ENCODE results near the gene WWOX.

The WWOX gene

DNA sequence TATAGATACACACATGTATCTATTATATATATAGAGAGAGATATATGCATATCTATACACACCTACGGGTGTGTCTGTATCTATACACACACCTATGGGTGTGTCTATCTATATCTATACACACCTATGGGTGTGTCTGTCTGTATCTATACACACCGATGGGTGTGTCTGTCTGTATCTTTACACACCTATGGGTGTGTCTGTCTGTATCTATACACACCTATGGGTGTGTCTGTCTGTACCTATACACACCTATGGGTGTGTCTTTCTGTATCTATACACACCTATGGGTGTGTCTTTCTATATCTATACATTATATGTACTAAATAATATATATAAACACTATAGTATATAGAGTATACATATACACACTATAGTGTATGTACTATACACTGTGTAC, 762.6 kb downstream of the WWOX start:
- Mint-ChIP-seq H3K4me3 (no peak overlapping the region), H3K9me3 (no peaks in the 10 kb centered on the region), H3K27me3 (ENCODE audit: low read depth) (peaks cover 6% of the 10 kb centered on the region), H3K27ac (no peak overlapping the region), H3K36me3 (ENCODE audit: low read depth) (no peaks in the 10 kb centered on the region), H3K4me1 (ENCODE audit: low read depth) (no peaks in the 10 kb centered on the region)

DNA sequence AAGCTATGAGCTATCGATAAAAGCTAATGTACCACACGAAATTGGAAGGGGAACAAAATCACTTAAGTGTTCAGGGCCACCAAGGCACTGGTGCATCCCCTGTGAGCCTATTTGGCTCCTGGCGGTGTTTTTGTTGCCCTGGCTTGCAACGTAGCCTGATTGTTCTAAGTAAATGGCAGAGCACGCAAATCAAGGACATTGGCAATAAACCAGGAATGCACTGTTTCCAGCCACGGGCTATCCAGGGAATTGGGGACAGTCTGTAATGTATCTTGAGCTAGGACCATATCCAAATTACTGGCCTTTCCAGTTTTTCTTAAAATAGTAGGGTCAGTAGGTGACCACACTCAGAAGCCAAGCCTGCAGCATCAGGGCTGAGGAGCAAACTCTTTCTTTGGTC, 767.1 kb downstream of the WWOX start:
- no peaks in the 10 kb centered on the region for H3K36me3 Mint-ChIP-seq (ENCODE audit: low read depth)
- H3K4me3 Mint-ChIP-seq, result no peak overlapping the region
- peaks cover 4% of the 10 kb centered on the region for H3K9me3 Mint-ChIP-seq
- no peak overlapping the region for H3K27ac Mint-ChIP-seq
- H3K4me1 Mint-ChIP-seq (ENCODE audit: low read depth), result no peaks in the 10 kb centered on the region
- peaks cover 6% of the 10 kb centered on the region for H3K27me3 Mint-ChIP-seq (ENCODE audit: low read depth)

DNA sequence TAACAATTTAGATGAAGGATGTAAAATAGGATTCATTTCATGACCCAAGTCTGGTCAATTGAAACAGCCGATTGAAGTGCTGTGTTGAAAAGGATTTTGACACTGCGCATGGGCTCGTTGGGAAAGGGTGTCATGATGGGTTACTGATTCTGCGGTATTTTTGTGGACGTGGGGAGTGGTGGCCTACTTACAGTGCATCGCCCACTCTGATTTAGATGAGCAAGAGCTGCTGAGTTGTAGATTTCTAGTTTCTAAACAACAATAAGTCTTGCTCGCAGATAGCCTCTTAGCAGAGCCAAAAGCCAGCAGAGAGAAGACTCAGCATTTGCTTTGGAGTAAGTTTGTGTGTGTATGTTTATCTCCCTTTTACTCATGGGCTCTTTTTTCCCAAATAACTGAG, 770.0 kb downstream of the WWOX start:
- no peak overlapping the region for H3K4me3 Mint-ChIP-seq
- H3K36me3 Mint-ChIP-seq (ENCODE audit: low read depth), result no peaks in the 10 kb centered on the region

DNA sequence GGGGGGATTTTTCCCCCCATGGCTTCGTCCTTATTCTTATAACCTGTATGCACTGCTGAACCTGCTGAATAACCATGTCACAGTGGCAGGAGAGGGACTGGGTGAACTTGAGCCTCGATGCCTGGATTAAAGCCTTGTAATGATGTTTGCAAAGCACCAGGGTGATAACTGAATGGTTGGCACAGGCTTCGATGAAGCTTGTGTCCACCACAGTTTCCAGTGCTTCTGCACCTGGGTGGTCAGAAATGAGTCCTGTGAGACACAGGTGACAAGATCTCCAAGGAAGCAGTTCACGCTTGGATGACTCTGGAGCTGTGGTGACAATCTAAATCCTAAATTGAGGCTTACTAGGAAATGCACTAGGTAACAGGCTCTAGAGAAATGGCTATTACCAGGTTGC, 771.8 kb downstream of the WWOX start:
- Mint-ChIP-seq H3K4me3 (no peak overlapping the region), H3K36me3 (ENCODE audit: low read depth) (no peaks in the 10 kb centered on the region), H3K27me3 (ENCODE audit: low read depth) (no peaks in the 10 kb centered on the region), H3K27ac (no peak overlapping the region), H3K9me3 (peaks cover 4% of the 10 kb centered on the region), H3K4me1 (ENCODE audit: low read depth) (no peaks in the 10 kb centered on the region)

More for the DNA sequence above, 770.0 kb downstream of the WWOX start:
- Mint-ChIP-seq H3K9me3 (peaks cover 4% of the 10 kb centered on the region), H3K4me1 (ENCODE audit: low read depth) (no peaks in the 10 kb centered on the region), H3K27ac (no peak overlapping the region), H3K27me3 (ENCODE audit: low read depth) (peaks cover 6% of the 10 kb centered on the region)

DNA sequence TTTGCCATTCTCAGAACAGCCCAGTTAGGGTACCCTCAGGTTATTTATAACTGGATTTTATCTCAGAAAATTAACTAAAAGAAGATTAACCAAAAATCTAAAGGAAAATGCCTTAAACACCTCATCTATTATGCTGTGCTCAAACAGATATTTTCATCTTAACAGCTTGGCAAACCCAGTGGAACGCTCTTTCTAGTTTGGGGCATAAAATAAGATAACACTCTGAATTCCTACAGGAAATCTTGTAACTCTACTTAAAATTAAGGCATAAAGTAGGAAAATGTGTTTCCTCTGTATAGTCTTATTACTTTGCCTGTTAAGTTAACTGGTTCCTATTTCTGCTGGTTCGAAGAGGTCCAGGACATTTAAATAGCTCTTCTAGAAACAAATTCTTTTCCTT, 777.2 kb downstream of the WWOX start:
- no peaks in the 10 kb centered on the region for H3K27me3 Mint-ChIP-seq (ENCODE audit: low read depth)
- no peaks in the 10 kb centered on the region for H3K4me1 Mint-ChIP-seq (ENCODE audit: low read depth)
- no peaks in the 10 kb centered on the region for H3K36me3 Mint-ChIP-seq (ENCODE audit: low read depth)
- no peaks in the 10 kb centered on the region for H3K9me3 Mint-ChIP-seq
- no peak overlapping the region for H3K4me3 Mint-ChIP-seq
- H3K27ac Mint-ChIP-seq, result no peak overlapping the region

DNA sequence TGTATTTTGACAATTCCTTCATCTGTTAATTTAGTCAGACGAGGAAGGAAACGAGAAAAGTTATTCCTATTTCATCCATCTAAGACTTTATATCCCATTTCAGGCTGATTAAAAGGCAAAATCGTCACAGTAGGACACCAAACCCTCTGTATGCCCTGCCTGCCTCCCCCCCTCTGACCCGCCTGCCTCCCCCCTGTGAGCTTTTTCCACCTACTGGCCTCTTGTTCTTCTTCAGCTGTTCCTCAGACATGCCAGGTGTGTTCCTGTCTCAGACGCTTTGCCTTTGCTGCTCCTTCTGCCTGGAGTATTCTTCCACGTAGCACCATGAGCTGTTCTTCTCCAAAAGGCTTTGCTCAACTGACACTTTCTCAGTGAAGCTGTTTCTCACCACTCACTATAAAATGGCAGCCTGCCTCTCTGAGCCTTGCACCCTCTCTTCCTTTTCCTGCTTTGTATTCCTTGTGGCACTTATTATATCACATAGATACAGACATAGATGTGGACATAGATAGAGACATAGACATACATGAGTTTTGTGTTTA, 777.7 kb downstream of the WWOX start:
- H3K27me3 Mint-ChIP-seq (ENCODE audit: low read depth), result no peaks in the 10 kb centered on the region
- H3K4me1 Mint-ChIP-seq (ENCODE audit: low read depth), result no peaks in the 10 kb centered on the region
- H3K36me3 Mint-ChIP-seq (ENCODE audit: low read depth), result no peaks in the 10 kb centered on the region
- H3K27ac Mint-ChIP-seq, result no peak overlapping the region
- H3K9me3 Mint-ChIP-seq, result no peaks in the 10 kb centered on the region
- H3K4me3 Mint-ChIP-seq, result no peak overlapping the region

DNA sequence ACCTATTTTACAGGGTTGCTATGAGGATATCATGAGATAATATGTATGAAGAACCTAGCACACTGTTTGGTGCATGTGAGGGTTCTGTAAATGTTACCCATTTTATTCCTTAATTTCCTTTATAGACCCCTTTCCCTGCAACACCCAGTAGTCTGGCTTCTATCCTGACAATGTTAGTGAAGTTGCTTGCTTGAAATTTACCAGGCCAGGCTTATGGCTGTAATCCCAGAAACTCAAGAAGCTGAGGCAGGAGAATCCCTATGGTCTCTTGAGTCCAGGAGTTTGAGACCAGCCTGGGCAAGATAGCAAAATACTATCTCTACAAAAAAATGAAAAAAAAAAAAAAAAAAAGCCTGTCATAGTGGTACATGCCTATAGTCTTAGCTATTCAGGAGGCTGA, 779.1 kb downstream of the WWOX start:
- no peak overlapping the region for H3K27ac Mint-ChIP-seq
- H3K27me3 Mint-ChIP-seq (ENCODE audit: low read depth), result no peaks in the 10 kb centered on the region
- no peaks in the 10 kb centered on the region for H3K4me1 Mint-ChIP-seq (ENCODE audit: low read depth)
- H3K36me3 Mint-ChIP-seq (ENCODE audit: low read depth), result no peaks in the 10 kb centered on the region
- H3K4me3 Mint-ChIP-seq, result no peak overlapping the region
- H3K9me3 Mint-ChIP-seq, result no peaks in the 10 kb centered on the region

DNA sequence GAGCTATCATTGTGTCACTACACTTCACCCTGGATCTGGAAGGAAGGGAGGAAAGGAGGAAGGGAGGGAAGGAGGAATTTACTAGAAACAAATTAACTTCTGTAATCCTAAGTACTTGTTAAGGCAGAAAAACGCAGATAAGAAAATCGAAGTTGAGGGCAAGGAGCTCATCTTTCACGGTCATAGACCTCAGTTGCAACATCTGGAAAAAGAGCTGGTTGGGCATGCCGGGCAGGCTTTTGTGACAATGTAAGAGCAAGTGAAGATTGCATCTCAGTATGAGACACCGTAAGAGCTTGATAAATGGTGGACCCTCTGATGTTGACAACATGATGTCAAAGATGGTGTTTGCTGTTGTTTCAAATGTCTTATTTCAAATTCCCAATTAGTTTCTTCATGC, 779.6 kb downstream of the WWOX start:
- Mint-ChIP-seq H3K27ac (no peak overlapping the region), H3K27me3 (ENCODE audit: low read depth) (no peaks in the 10 kb centered on the region)

DNA sequence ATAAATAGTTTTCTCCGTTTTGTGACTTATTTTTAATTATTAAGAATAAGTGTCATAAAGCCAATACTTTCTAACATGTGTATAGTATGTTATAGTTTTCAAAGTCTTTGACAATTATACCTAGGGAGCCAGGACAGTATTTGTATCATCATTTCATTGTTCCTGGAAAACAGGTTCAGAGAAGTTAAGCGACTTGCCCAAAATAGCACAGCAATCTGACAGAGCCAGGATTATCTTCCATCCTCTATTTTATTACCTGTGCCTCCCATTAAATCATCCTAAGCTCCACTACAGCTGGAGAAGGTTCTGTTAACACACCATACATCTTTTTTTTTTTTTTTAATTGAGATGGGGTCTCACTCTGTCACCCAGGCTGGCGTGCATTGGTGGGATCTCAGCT, 782.7 kb downstream of the WWOX start:
- Mint-ChIP-seq H3K9me3 (no peaks in the 10 kb centered on the region), H3K4me3 (no peak overlapping the region), H3K4me1 (ENCODE audit: low read depth) (no peaks in the 10 kb centered on the region), H3K36me3 (ENCODE audit: low read depth) (no peaks in the 10 kb centered on the region), H3K27me3 (ENCODE audit: low read depth) (no peaks in the 10 kb centered on the region), H3K27ac (no peak overlapping the region)

More for the DNA sequence above, 779.6 kb downstream of the WWOX start:
- no peak overlapping the region for H3K4me3 Mint-ChIP-seq
- no peaks in the 10 kb centered on the region for H3K9me3 Mint-ChIP-seq
- no peaks in the 10 kb centered on the region for H3K4me1 Mint-ChIP-seq (ENCODE audit: low read depth)
- H3K36me3 Mint-ChIP-seq (ENCODE audit: low read depth), result no peaks in the 10 kb centered on the region

DNA sequence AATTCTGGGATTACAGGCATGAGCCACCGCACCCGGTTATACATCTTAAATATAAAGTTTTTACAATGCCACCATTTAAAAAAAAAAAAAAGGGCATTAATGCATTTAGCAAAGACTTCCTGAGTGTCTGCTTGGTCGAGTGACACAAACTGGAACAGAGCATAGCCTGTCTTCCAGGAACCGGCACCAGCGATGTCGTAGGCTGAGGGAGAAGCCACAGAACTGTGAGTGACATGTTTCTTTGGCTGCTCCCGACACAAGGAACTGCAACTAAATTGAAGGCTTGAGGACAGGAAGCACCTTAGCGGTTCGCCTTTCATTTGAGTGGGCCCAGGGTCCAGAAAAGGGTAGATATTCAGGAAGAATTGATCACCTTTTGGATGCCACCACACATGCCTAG, 783.3 kb downstream of the WWOX start:
- H3K4me1 Mint-ChIP-seq (ENCODE audit: low read depth), result peaks cover 2% of the 10 kb centered on the region
- H3K27me3 Mint-ChIP-seq (ENCODE audit: low read depth), result no peaks in the 10 kb centered on the region
- H3K4me3 Mint-ChIP-seq, result no peak overlapping the region
- H3K27ac Mint-ChIP-seq, result no peak overlapping the region
- no peaks in the 10 kb centered on the region for H3K9me3 Mint-ChIP-seq
- H3K36me3 Mint-ChIP-seq (ENCODE audit: low read depth), result no peaks in the 10 kb centered on the region

DNA sequence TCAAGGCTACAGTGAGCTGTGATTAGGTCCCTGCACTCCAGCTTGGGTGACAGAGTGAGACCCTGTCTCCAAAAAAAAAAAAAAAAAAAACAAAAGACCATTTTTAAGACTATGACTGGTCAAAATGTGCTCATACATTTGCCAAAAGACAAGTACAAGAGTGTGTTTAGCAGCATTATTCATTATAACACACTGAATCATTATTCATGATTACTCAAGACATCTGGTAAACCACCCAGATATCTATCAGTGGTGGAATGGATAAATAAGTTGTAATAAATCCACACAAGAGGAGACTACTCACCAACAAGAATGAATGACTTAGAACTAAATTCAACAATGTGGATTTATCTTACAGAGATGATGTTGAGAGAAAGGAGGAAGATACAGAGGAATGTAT, 784.8 kb downstream of the WWOX start:
- no peaks in the 10 kb centered on the region for H3K36me3 Mint-ChIP-seq (ENCODE audit: low read depth)
- peaks cover 2% of the 10 kb centered on the region for H3K4me1 Mint-ChIP-seq (ENCODE audit: low read depth)
- no peak overlapping the region for H3K27ac Mint-ChIP-seq
- H3K27me3 Mint-ChIP-seq (ENCODE audit: low read depth), result no peaks in the 10 kb centered on the region
- H3K9me3 Mint-ChIP-seq, result no peaks in the 10 kb centered on the region
- no peak overlapping the region for H3K4me3 Mint-ChIP-seq

DNA sequence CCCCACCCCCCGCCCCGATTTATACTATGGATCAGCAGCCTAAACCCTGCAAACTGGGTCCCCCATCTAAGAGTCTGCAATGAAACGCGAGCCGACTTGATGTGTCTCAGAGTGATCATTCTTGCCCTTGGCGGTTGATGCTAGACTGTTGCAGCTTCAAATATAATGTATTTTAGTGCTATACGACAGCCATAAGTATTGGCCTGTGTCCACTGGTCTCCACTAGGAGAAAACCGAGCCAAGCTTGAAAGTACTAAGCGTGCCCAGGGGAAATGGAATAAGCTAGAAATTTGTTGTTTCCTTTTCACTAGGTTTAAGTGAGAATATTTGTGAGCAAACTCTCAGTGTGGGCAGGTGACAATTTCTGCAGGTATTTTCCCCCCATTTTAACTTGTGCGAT, 789.9 kb downstream of the WWOX start:
- no peaks in the 10 kb centered on the region for H3K27me3 Mint-ChIP-seq (ENCODE audit: low read depth)
- peaks cover 8% of the 10 kb centered on the region for H3K36me3 Mint-ChIP-seq (ENCODE audit: low read depth)
- H3K4me3 Mint-ChIP-seq, result no peak overlapping the region
- H3K4me1 Mint-ChIP-seq (ENCODE audit: low read depth), result peaks cover 17% of the 10 kb centered on the region
- H3K9me3 Mint-ChIP-seq, result peaks cover 16% of the 10 kb centered on the region
- H3K27ac Mint-ChIP-seq, result no peak overlapping the region

DNA sequence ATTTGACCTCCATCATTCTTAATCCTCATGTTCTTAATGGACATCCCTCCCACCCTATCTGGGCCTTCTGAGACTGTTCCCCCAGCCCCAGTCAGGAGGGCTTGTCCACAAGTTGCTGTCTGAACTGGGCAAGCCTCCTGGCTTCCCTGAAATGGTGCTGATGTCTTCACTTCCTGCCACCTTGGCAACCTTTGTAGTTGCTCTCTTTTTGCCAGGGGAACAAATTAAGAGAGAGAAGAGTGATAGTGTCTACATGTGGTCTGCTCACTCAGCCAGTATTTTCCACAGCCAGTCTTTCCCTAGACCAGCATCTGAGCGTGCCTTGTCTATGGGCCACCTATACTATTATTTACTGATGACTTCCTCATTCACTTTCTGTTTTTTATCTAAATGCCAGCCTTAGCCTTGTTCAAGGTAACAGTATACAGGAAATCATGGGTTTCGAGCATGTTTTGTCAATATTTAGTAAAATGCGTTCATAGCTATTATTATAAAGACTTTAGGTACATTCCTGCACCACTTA, 791.0 kb downstream of the WWOX start:
- peak overlapping the region; percentile 68 for H3K27ac Mint-ChIP-seq
- H3K4me1 Mint-ChIP-seq (ENCODE audit: low read depth), result peaks cover 21% of the 10 kb centered on the region
- peaks cover 22% of the 10 kb centered on the region for H3K9me3 Mint-ChIP-seq
- no peaks in the 10 kb centered on the region for H3K27me3 Mint-ChIP-seq (ENCODE audit: low read depth)
- H3K36me3 Mint-ChIP-seq (ENCODE audit: low read depth), result peaks cover 10% of the 10 kb centered on the region
- H3K4me3 Mint-ChIP-seq, result no peak overlapping the region

DNA sequence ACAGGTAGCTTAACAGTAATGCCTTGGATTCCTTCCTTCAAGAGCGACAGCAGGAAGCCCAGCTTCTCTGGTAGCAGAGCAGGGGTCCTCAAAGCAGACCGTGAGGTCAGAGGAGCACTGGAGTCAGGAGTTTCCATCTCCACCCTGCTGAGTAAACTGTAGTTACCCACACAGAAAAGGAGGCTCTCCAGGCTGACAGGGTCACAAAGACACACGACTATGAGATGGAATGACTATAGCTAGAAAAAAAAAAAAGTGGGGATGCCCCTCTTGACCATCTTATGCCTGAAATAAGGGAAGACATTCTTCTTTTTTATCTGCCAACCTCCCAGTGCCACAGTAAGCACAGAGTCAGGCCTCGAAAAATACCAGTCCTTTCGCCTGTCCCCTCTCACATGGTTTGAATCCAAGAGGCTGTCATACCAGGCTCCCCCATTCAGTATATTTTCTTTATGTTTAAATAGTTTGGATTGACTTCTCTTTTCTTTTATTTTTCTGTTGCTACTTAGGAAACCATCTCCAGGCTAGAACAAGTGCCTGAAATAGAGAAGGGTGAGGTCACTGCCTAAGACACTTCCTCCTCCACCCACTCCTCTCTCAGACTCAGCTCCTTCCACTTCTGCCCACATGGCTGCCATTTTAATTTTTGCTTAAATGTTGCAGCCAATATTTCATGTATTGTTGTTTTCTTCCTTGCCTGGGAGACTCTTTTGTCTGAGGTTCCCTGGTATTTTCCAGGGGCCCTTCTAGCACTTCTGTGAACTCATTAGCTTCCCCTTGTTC, 793.7 kb downstream of the WWOX start:
- peak overlapping the region; percentile 73 for H3K27ac Mint-ChIP-seq
- peaks cover 10% of the 10 kb centered on the region for H3K36me3 Mint-ChIP-seq (ENCODE audit: low read depth)
- no peak overlapping the region for H3K4me3 Mint-ChIP-seq
- H3K4me1 Mint-ChIP-seq (ENCODE audit: low read depth), result peaks cover 24% of the 10 kb centered on the region
- peaks cover 25% of the 10 kb centered on the region for H3K9me3 Mint-ChIP-seq
- H3K27me3 Mint-ChIP-seq (ENCODE audit: low read depth), result no peaks in the 10 kb centered on the region

DNA sequence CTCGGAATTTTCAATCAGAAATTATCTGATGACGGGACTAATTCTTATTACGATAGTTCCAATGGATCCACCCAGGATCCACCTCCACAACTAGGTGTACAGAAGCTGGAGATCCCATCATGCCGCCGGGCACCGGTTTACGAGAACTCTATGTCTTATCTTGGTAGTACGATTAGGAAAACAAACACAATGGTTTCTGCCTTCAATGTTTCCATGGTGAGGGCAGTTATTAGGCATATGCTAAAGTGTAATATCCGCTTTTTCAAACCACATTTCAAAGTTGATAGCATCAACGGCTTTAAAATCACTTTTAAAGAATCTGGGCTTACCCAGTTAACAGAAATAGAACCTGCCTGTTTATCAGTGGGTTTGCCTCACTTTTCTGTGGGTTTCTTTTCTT, 795.4 kb downstream of the WWOX start:
- peaks cover 22% of the 10 kb centered on the region for H3K4me1 Mint-ChIP-seq (ENCODE audit: low read depth)
- peaks cover 10% of the 10 kb centered on the region for H3K36me3 Mint-ChIP-seq (ENCODE audit: low read depth)
- no peak overlapping the region for H3K4me3 Mint-ChIP-seq
- H3K27me3 Mint-ChIP-seq (ENCODE audit: low read depth), result no peaks in the 10 kb centered on the region
- H3K27ac Mint-ChIP-seq, result no peak overlapping the region
- H3K9me3 Mint-ChIP-seq, result peaks cover 25% of the 10 kb centered on the region
